Duodenal mucosa (tissue), 2 donors: ENCODE measurements around the gene GPR62.

Source experiments
- H3K27ac ChIP-seq: one replicate; pipeline ENCODE4 v1.7.0; 2013; ENCODE audit warnings: low read depth, low read length
- H3K27me3 ChIP-seq, 2 donors: one replicate each; pipeline ENCODE4 v1.7.0; 2013; ENCODE audit warnings: low read length in 2 of 2, control low read depth in 1 of 2; ENCODE audit not compliant: insufficient read depth in 2 of 2, control insufficient read depth in 1 of 2
- H3K36me3 ChIP-seq, 2 donors: one replicate each; pipeline ENCODE4 v1.7.0; 2013; ENCODE audit warnings: low read length in 2 of 2, control low read depth in 1 of 2; ENCODE audit not compliant: insufficient read depth in 2 of 2, control insufficient read depth in 1 of 2
- H3K4me1 ChIP-seq, 2 donors: one replicate each; pipeline ENCODE4 v1.7.0; 2013; ENCODE audit warnings: low read length in 2 of 2, control low read depth in 1 of 2; ENCODE audit not compliant: insufficient read depth in 2 of 2, control insufficient read depth in 1 of 2
- H3K4me3 ChIP-seq, 2 donors: one replicate each; pipeline ENCODE4 v1.7.0; 2013; ENCODE audit warnings: low read length in 2 of 2, low read depth in 1 of 2
- H3K9ac ChIP-seq, 2 donors: one replicate each; pipeline ENCODE4 v1.7.0; 2013; ENCODE audit warnings: low read length in 2 of 2, low read depth in 1 of 2
- H3K9me3 ChIP-seq, 2 donors: one replicate each; pipeline ENCODE4 v1.7.0; 2013; ENCODE audit warnings: low read length in 2 of 2, control low read depth in 1 of 2; ENCODE audit not compliant: control insufficient read depth in 1 of 2

The GPR62 gene

GRCh38 chr3:51974277-51974962, 19.2 kb downstream of the GPR62 start:
- H3K9me3 ChIP-seq, result no peaks in the 10 kb centered on the region

GRCh38 chr3:51974963-51975851, 20.0 kb downstream of the GPR62 start, which contains the start of gene ABHD14A:
TSS of gene ABHD14A (plus strand) at chr3:51975064. CDS start at chr3:51975136, 72 bp downstream.
- H3K9ac ChIP-seq, result peak within 1 kb of the TSS; percentile 70 to 97
- no peaks in the 10 kb centered on the region for H3K9me3 ChIP-seq
- H3K36me3 ChIP-seq, result no peaks in the 10 kb centered on the region
- H3K27ac ChIP-seq, result peak within 1 kb of the TSS; percentile 89
- H3K4me1 ChIP-seq, result peaks cover 37 to 40% of the 10 kb centered on the region in 2 donors
- peak within 1 kb of the TSS; percentile 80 to 95 for H3K4me3 ChIP-seq
- H3K27me3 ChIP-seq, result no peaks in the 10 kb centered on the region

More at GRCh38 chr3:51974277-51974962, 19.2 kb downstream of the GPR62 start:
- H3K27me3 ChIP-seq, result no peaks in the 10 kb centered on the region
- peaks cover 37 to 40% of the 10 kb centered on the region in 2 donors for H3K4me1 ChIP-seq
- H3K27ac ChIP-seq, result peak overlapping the region; percentile 89
- H3K9ac ChIP-seq, result peak overlapping the region; percentile 70 to 85
- no peaks in the 10 kb centered on the region for H3K36me3 ChIP-seq
- peak overlapping the region; percentile 80 to 95 for H3K4me3 ChIP-seq

GRCh38 chr3:51975852-51976549, 20.8 kb downstream of the GPR62 start:
- no peaks in the 10 kb centered on the region for H3K9me3 ChIP-seq
- H3K4me3 ChIP-seq, result peak overlapping the region; percentile 80 to 95
- H3K27ac ChIP-seq, result no peak overlapping the region
- no peaks in the 10 kb centered on the region for H3K36me3 ChIP-seq
- H3K27me3 ChIP-seq, result no peaks in the 10 kb centered on the region
- peak overlapping the region; percentile 70 to 85 for H3K9ac ChIP-seq
- H3K4me1 ChIP-seq, result peaks cover 38 to 39% of the 10 kb centered on the region in 2 donors

- peaks cover 43 to 46% of the 10 kb centered on the region in 2 donors for H3K4me1 ChIP-seq
Observed at GRCh38 chr3:51977446-51978142, 22.4 kb downstream of the GPR62 start.

GRCh38 chr3:51978143-51978502, 22.9 kb downstream of the GPR62 start:
- Histone ChIP-seq H3K4me1 (peaks cover 46% of the 10 kb centered on the region in 2 donors), H3K36me3 (no peaks in the 10 kb centered on the region), H3K27ac (no peak overlapping the region), H3K4me3 (no peak overlapping the region), H3K27me3 (no peaks in the 10 kb centered on the region), H3K9ac (no peak overlapping the region), H3K9me3 (no peaks in the 10 kb centered on the region)

More at GRCh38 chr3:51977446-51978142, 22.4 kb downstream of the GPR62 start:
- Histone ChIP-seq H3K9ac (no peak overlapping the region), H3K27me3 (no peaks in the 10 kb centered on the region), H3K9me3 (no peaks in the 10 kb centered on the region), H3K27ac (no peak overlapping the region), H3K4me3 (no peak overlapping the region), H3K36me3 (no peaks in the 10 kb centered on the region)

GRCh38 chr3:51980253-51980652, 25.1 kb downstream of the GPR62 start:
- H3K9me3 ChIP-seq, result no peaks in the 10 kb centered on the region
- H3K27me3 ChIP-seq, result no peaks in the 10 kb centered on the region
- peaks cover 50 to 53% of the 10 kb centered on the region in 2 donors for H3K4me1 ChIP-seq
- H3K27ac ChIP-seq, result no peak overlapping the region
- no peaks in the 10 kb centered on the region for H3K36me3 ChIP-seq
- no peak overlapping the region for H3K4me3 ChIP-seq
- no peak overlapping the region for H3K9ac ChIP-seq

GRCh38 chr3:51982352-51982837, 27.2 kb downstream of the GPR62 start:
- Histone ChIP-seq H3K9ac (peak overlapping the region; percentile 68 to 76), H3K4me1 (peaks cover 51 to 56% of the 10 kb centered on the region in 2 donors), H3K27me3 (no peaks in the 10 kb centered on the region), H3K4me3 (peak overlapping the region; percentile 68 to 77), H3K27ac (peak overlapping the region; percentile 91), H3K9me3 (no peaks in the 10 kb centered on the region), H3K36me3 (no peaks in the 10 kb centered on the region)

GRCh38 chr3:51982838-51983577, 27.8 kb downstream of the GPR62 start, which contains the start of gene ACY1:
TSS of gene ACY1 (plus strand) at chr3:51983535. CDS start at chr3:51984065, 530 bp downstream.
- Histone ChIP-seq H3K4me1 (peaks cover 48 to 54% of the 10 kb centered on the region in 2 donors), H3K4me3 (peak within 1 kb of the TSS; percentile 68 to 77), H3K9ac (peak within 1 kb of the TSS; percentile 68 to 76), H3K27ac (peak within 1 kb of the TSS; percentile 91), H3K27me3 (no peaks in the 10 kb centered on the region), H3K36me3 (no peaks in the 10 kb centered on the region), H3K9me3 (no peaks in the 10 kb centered on the region)
